Neural crest cell (in vitro differentiated cells): ENCODE data around the gene SDHAF2. TPM values are rescaled to one million over a fixed set of nuclear protein-coding genes. Genes with fewer than 3 reads are reported as not detected.

Experiments used
- DNase-seq: peaks from one replicate; pipeline ENCODE4 v3.0.0; 2021; ENCODE audit warnings: low read depth, mixed read lengths, low spot score
- H3K27ac Mint-ChIP-seq: one replicate; pipeline ENCODE4 v1.8.0; 2021; ENCODE audit warnings: mild to moderate bottlenecking, mixed read lengths; ENCODE audit not compliant: unreplicated experiment
- H3K27me3 Mint-ChIP-seq: 2 replicates; pipeline ENCODE4 v1.8.0; 2021; ENCODE audit warnings: low read depth, mild to moderate bottlenecking, mixed read lengths
- H3K36me3 Mint-ChIP-seq: 2 replicates; pipeline ENCODE4 v1.8.0; 2021; ENCODE audit warnings: low read depth, mild to moderate bottlenecking, mixed read lengths
- H3K4me1 Mint-ChIP-seq: 2 replicates; pipeline ENCODE4 v1.8.0; 2021; ENCODE audit warnings: mixed read lengths
- H3K4me3 Mint-ChIP-seq: one replicate; pipeline ENCODE4 v1.8.0; 2021; ENCODE audit warnings: mild to moderate bottlenecking, mixed read lengths
- H3K9me3 Mint-ChIP-seq: 2 replicates; pipeline ENCODE4 v1.8.0; 2021; ENCODE audit warnings: mixed read lengths
- total RNA-seq: library from RNA; stranded (reverse); gene quantifications from 2 replicates; pipeline ENCODE4 v1.2.1, GENCODE V29; 2021
- TF ChIP-seq, protein P1 (sequence below): fragments of 200-600 bp; sonication (generic); conservative IDR thresholded peaks from 2 replicates; pipeline ENCODE4 v1.5.0; 2021; ENCODE audit warnings: antibody characterized with exemption, mild to moderate bottlenecking

Gene SDHAF2
- total RNA-seq, 1 donor from 2014 or later = 35.0 TPM

GRCh38 chr11:61404641-61405040, 25.3 kb upstream of the SDHAF2 start:
- Mint-ChIP-seq H3K4me1 (no peaks in the 10 kb centered on the region), H3K9me3 (no peaks in the 10 kb centered on the region), H3K36me3 (peaks cover 13% of the 10 kb centered on the region), H3K27ac (no peak overlapping the region), H3K4me3 (no peak overlapping the region), H3K27me3 (no peaks in the 10 kb centered on the region)
- DNase-seq = no peak
- TF ChIP-seq, protein P1, sequence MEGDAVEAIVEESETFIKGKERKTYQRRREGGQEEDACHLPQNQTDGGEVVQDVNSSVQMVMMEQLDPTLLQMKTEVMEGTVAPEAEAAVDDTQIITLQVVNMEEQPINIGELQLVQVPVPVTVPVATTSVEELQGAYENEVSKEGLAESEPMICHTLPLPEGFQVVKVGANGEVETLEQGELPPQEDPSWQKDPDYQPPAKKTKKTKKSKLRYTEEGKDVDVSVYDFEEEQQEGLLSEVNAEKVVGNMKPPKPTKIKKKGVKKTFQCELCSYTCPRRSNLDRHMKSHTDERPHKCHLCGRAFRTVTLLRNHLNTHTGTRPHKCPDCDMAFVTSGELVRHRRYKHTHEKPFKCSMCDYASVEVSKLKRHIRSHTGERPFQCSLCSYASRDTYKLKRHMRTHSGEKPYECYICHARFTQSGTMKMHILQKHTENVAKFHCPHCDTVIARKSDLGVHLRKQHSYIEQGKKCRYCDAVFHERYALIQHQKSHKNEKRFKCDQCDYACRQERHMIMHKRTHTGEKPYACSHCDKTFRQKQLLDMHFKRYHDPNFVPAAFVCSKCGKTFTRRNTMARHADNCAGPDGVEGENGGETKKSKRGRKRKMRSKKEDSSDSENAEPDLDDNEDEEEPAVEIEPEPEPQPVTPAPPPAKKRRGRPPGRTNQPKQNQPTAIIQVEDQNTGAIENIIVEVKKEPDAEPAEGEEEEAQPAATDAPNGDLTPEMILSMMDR = no peak

DNA sequence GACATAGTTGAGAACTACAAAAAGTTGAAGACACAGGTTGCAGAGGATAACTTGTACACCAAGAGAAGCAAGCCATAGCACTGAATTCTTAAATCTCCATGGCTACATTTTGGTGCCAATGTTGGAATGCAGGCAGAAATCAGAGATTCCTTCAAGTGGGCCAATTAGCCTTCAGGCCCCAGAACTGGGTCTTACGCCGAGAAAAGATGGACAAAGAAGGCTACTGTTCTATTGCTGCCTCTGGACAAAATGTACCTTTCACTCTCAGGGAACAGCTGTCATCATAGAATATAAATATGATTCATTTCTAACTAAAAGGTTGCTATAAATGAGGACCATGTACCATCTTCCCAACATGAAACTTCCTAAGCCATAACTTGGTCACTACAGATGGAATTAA, 23.9 kb upstream of the SDHAF2 start:
- Mint-ChIP-seq H3K9me3 (no peaks in the 10 kb centered on the region), H3K27me3 (no peaks in the 10 kb centered on the region), H3K27ac (no peak overlapping the region), H3K36me3 (peaks cover 17% of the 10 kb centered on the region), H3K4me3 (no peak overlapping the region), H3K4me1 (no peaks in the 10 kb centered on the region)
- TF ChIP-seq, protein P1 = no peak
- no peak for DNase-seq

DNA sequence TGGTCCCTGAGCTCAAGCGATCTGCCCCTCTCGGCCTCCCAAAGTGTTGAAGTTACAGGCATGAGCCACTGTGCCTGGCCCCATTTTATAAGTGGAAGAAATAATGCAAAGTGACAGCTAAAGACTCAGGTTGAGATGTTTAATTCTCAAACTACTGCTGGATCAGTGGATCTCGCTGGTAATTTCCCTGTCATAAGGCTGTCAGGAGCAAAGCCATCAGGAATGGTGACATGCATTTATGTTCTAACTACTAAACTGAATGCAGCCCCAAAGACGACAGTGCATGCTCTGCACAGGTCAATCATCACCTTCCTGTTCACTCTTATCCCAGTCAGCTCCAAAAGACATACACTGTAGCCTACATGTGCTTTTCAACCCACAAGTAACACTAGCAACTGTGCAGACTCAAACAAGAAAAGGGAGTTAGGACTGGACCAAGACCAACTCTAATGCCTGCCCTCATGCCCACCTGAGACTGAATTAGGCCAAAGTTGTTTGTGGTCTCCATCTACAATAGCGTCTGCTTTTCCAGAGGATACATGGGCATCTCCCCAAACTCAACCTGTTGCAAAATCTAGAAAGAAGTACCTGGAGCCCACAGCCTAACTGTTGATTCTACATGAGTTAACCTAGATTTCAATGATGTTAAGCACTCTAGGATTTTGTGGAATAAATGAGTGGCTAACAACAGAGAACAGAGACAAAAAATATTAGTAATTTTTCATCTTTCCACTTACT, 22.8 kb upstream of the SDHAF2 start:
- Mint-ChIP-seq H3K27me3 (no peaks in the 10 kb centered on the region), H3K4me3 (no peak overlapping the region), H3K9me3 (no peaks in the 10 kb centered on the region), H3K4me1 (no peaks in the 10 kb centered on the region), H3K36me3 (peaks cover 26% of the 10 kb centered on the region), H3K27ac (no peak overlapping the region)
- TF ChIP-seq, protein P1 = no peak
- no peak for DNase-seq

DNA sequence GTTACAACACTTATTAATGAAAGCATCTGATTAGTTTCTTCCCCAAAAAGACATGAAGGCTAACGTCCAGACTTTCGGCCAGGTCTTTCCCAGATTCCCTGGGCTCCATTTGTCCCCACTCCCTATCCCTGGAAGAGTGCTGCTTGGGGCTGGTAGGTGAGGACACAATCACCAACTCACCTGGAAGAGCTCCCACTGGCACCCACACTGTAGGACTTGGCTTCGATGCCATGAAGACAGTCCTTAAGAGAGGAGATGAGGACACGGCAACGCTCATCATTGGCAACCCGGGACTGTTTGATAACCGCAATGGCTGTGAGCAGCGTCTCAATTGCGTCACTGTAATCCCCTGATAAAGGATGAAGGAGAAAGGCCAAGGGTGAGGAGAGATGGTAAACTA, 18.3 kb upstream of the SDHAF2 start:
- peaks cover 42% of the 10 kb centered on the region for H3K36me3 Mint-ChIP-seq
- TF ChIP-seq, protein P1 = no peak
- H3K27me3 Mint-ChIP-seq = no peaks in the 10 kb centered on the region
- H3K4me3 Mint-ChIP-seq = no peak overlapping the region
- no peaks in the 10 kb centered on the region for H3K4me1 Mint-ChIP-seq
- H3K9me3 Mint-ChIP-seq = no peaks in the 10 kb centered on the region
- DNase-seq = no peak
- no peak overlapping the region for H3K27ac Mint-ChIP-seq

DNA sequence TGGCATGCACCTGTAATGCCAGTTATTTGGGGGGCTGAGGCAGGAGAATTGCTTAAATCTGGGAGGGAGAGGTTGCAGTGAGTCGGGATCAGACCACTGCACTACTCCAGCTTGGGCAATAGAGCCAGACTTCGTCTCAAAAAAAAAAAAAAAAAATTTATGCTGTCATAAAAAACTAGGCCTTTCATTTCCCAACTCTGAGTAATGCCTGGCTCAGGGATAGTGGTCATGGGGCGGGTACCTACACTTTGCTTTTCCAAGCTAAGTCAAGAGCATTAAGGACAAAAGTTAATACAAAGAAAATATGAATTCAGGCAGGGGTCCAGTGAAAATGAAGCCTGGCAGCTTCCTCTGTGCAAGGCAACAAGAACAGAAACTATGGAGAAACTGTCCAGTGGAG, 16.4 kb upstream of the SDHAF2 start:
- no peak for DNase-seq
- H3K36me3 Mint-ChIP-seq = peaks cover 38% of the 10 kb centered on the region
- no peaks in the 10 kb centered on the region for H3K9me3 Mint-ChIP-seq
- H3K4me3 Mint-ChIP-seq = no peak overlapping the region
- no peaks in the 10 kb centered on the region for H3K4me1 Mint-ChIP-seq
- TF ChIP-seq, protein P1 = no peak
- no peaks in the 10 kb centered on the region for H3K27me3 Mint-ChIP-seq
- H3K27ac Mint-ChIP-seq = no peak overlapping the region
